Measurements from ENCODE around the gene DNM1L.

- no peak for TF ChIP-seq CTCF (IDR thresholded peaks at IDR 0.05)
- TF ChIP-seq POLR2A (IDR thresholded peaks at IDR 0.05) = no peak
Observed at GRCh38 chr12:32702473-32702872, 23.4 kb downstream of the DNM1L start.

Data from body of pancreas (tissue), 4 donors.